Fibroblast of skin of right biceps (primary cell): ENCODE measurements around the gene HMGA1.

Experiments
- DNase-seq: peaks from one replicate; pipeline ENCODE4 v3.0.0-alpha.2; 2013

Gene HMGA1

GRCh38 chr6:34236443-34237315, at the start of gene HMGA1:
HMGA1 (plus strand) TSS chr6:34236873; CDS start chr6:34240781, 3,908 bp downstream.
- DNase-seq: peak; percentile 93

- no peak for DNase-seq
These were observed 46.7 kb upstream of the HMGA1 start for GRCh38 chr6:34189806-34190503.

- DNase-seq: no peak
These were observed 46.1 kb upstream of the HMGA1 start for GRCh38 chr6:34190504-34191122.

GRCh38 chr6:34194772-34195171, 41.9 kb upstream of the HMGA1 start:
- no peak for DNase-seq

GRCh38 chr6:34195726-34196115, 41.0 kb upstream of the HMGA1 start:
- no peak for DNase-seq

GRCh38 chr6:34196116-34196832, 40.4 kb upstream of the HMGA1 start:
- peak; percentile 68 for DNase-seq

GRCh38 chr6:34196833-34197195, 39.9 kb upstream of the HMGA1 start:
- DNase-seq: no peak

GRCh38 chr6:34200340-34200971, 36.2 kb upstream of the HMGA1 start:
- peak; percentile 17 for DNase-seq

GRCh38 chr6:34201455-34202107, 35.1 kb upstream of the HMGA1 start:
- no peak for DNase-seq

GRCh38 chr6:34202329-34203201, 34.1 kb upstream of the HMGA1 start:
- DNase-seq: no peak

- no peak for DNase-seq
These were observed 32.0 kb upstream of the HMGA1 start for GRCh38 chr6:34204693-34205092.

GRCh38 chr6:34205466-34205865, 31.2 kb upstream of the HMGA1 start:
- DNase-seq: no peak

GRCh38 chr6:34205916-34206315, 30.8 kb upstream of the HMGA1 start:
- DNase-seq: no peak

GRCh38 chr6:34206726-34207125, 29.9 kb upstream of the HMGA1 start:
- DNase-seq: no peak

- no peak for DNase-seq
These were observed 28.8 kb upstream of the HMGA1 start for GRCh38 chr6:34207695-34208443.

GRCh38 chr6:34213772-34214171, 22.9 kb upstream of the HMGA1 start:
- DNase-seq: no peak

- no peak for DNase-seq
These were observed 18.0 kb upstream of the HMGA1 start for GRCh38 chr6:34218691-34219090.

- no peak for DNase-seq
These were observed 13.2 kb upstream of the HMGA1 start for GRCh38 chr6:34223381-34223955.

- DNase-seq: peak; percentile 95
These were observed 12.4 kb upstream of the HMGA1 start for GRCh38 chr6:34223956-34224940.
